HepG2 (cell line): ENCODE measurements around the gene STAC. TPM values are rescaled to one million over a fixed set of nuclear protein-coding genes. Genes with fewer than 3 reads are reported as not detected.

Experiments
- ATAC-seq: fragments of 200-7000 bp; cut with Tn5 transposase; 3 replicates; pipeline ENCODE4 v1.9.1; 2020; ENCODE audit warnings: mild to moderate bottlenecking, moderate library complexity
- BruUV-seq: library from RNA; stranded (reverse); fragments of 400-500 nt; replicated peaks from 2 replicates; lab custom pipeline; 2021; lab: Mats Ljungman, UMichigan
- CTCF ChIA-PET: fragments of 300-600 bp; formaldehyde crosslinking; extraction: SDS; loops from one replicate; lab custom pipeline; 2021; ENCODE audit warnings: low total read pairs, inconsistent platforms, low intra/inter-chr PET ratio; lab: Yijun Ruan, JAX
- POLR2A ChIA-PET: fragments of 350-600 bp; sonication (Branson Sonifier 250); formaldehyde crosslinking; loops from one replicate; lab custom pipeline; 2020; ENCODE audit warnings: antibody characterized with exemption, inconsistent platforms; lab: Yijun Ruan, JAX
- DNase-seq: peaks from one replicate; pipeline ENCODE4 v3.0.0-alpha.2; 2015; ENCODE audit warnings: low spot score
- FAIRE-seq: peaks from 3 replicates; lab custom pipeline; 2011; peaks lifted over from hg19 to GRCh38; lab: Jason Lieb, UNC
- H2AFZ ChIP-seq: one replicate; pipeline ENCODE4 v1.6.1; 2011; ENCODE audit warnings: low read length, inconsistent platforms
- H3K27ac ChIP-seq: fragments of 300-600 bp; 3 replicates; pipeline ENCODE4 v1.8.0; 2011; ENCODE audit warnings: mixed run types, mild to moderate bottlenecking, mixed read lengths, low read length, inconsistent platforms; ENCODE audit not compliant: insufficient read depth; ENCODE audit errors: extremely low read length
- H3K27me3 ChIP-seq, 2 experiments: fragments of 200-600 bp in 1 of 2; 2 replicates in 1 of 2; 3 replicates in 1 of 2; pipeline versions ENCODE4 v1.6.0 to v1.8.0; 2011; ENCODE audit warnings: low read length in 2 of 2, mild to moderate bottlenecking in 2 of 2, moderate library complexity in 2 of 2, inconsistent platforms in 1 of 2; ENCODE audit not compliant: insufficient read depth in 2 of 2, control insufficient read depth in 1 of 2
- H3K36me3 ChIP-seq, 2 experiments: fragments of 200-600 bp in 1 of 2; replicated peaks in 1 of 2; 2 replicates in 1 of 2; 3 replicates in 1 of 2; pipeline versions ENCODE4 v1.5.1 to v1.8.0; 2011; ENCODE audit warnings: low read length in 2 of 2, inconsistent platforms in 1 of 2; ENCODE audit not compliant: insufficient read depth in 2 of 2, control insufficient read depth in 1 of 2
- H3K4me1 ChIP-seq: 2 replicates; pipeline ENCODE4 v1.5.1; 2012; ENCODE audit warnings: low read length, inconsistent platforms; ENCODE audit not compliant: insufficient read depth
- H3K4me2 ChIP-seq: 2 replicates; pipeline ENCODE4 v1.6.0; 2011; ENCODE audit warnings: low read depth, low read length, inconsistent platforms
- H3K4me3 ChIP-seq, 3 experiments: fragments of 200-600 bp in 1 of 3; sonication (generic), shearing (Covaris generic) in 1 of 3; replicated peaks in 1 of 3; 2 replicates each; pipeline ENCODE4 v1.5.1; 2011 to 2016; ENCODE audit warnings: low read length in 3 of 3, inconsistent platforms in 2 of 3, low read depth in 2 of 3, mild to moderate bottlenecking in 2 of 3, control low read depth in 1 of 3, mixed read lengths in 1 of 3; ENCODE audit not compliant: insufficient read depth in 1 of 3
- H3K79me2 ChIP-seq: one replicate; pipeline ENCODE4 v1.6.1; 2011; ENCODE audit warnings: low read length, inconsistent platforms; ENCODE audit not compliant: insufficient read depth
- H3K9ac ChIP-seq: 2 replicates; pipeline ENCODE4 v1.6.0; 2011; ENCODE audit warnings: mild to moderate bottlenecking, low read depth, low read length, inconsistent platforms; ENCODE audit not compliant: insufficient read depth
- H3K9me3 ChIP-seq: 2 replicates; pipeline ENCODE4 v1.5.1; 2012; ENCODE audit warnings: mild to moderate bottlenecking, low read length
- H4K20me1 ChIP-seq: 2 replicates; pipeline ENCODE4 v1.6.0; 2011; ENCODE audit warnings: inconsistent platforms, mild to moderate bottlenecking, low read length, moderate library complexity; ENCODE audit not compliant: insufficient read depth
- CBX5 ChIP-seq: sonication (generic); formaldehyde crosslinking; IDR thresholded peaks from 2 replicates; pipeline ENCODE4 v1.4.0; 2020; ENCODE audit warnings: missing genetic modification reagents, borderline replicate concordance
- EEA1 ChIP-seq: sonication (generic); formaldehyde crosslinking; IDR thresholded peaks from 2 replicates; pipeline ENCODE4 v1.5.1; 2020; ENCODE audit warnings: mild to moderate bottlenecking, missing genetic modification reagents, borderline replicate concordance
- FOXP1 ChIP-seq, 2 experiments: fragments of 450-650 bp in 1 of 2; IDR thresholded peaks; 2 replicates each; pipeline ENCODE4 v1.6.1; 2017 to 2018; ENCODE audit warnings: antibody characterized with exemption in 1 of 2
- KLF16 ChIP-seq, 2 experiments: sonication (generic) in 1 of 2; formaldehyde crosslinking in 1 of 2; IDR thresholded peaks; 2 replicates each; pipeline versions ENCODE4 v1.6.1 to v1.8.0; 2016 to 2023; ENCODE audit warnings: missing genetic modification reagents in 2 of 2, missing compliant biosample characterization in 1 of 2
- KLF9 ChIP-seq: IDR thresholded peaks from 2 replicates; pipeline ENCODE4 v1.6.1; 2016; ENCODE audit warnings: low read depth
- SRSF4 ChIP-seq: fragments of 200-400 bp; formaldehyde crosslinking; IDR thresholded peaks from one replicate; pipeline ENCODE4 v1.6.1; 2018; ENCODE audit warnings: mild to moderate bottlenecking, low read depth, low read length, moderate library complexity; ENCODE audit not compliant: poor library complexity, severe bottlenecking
- ZEB1 ChIP-seq: IDR thresholded peaks from 2 replicates; pipeline ENCODE4 v1.6.1; 2012; ENCODE audit warnings: mild to moderate bottlenecking, low read depth, inconsistent platforms; ENCODE audit not compliant: insufficient replicate concordance
- ZNF235 ChIP-seq: sonication (generic); formaldehyde crosslinking; IDR thresholded peaks from 2 replicates; pipeline ENCODE4 v1.8.1; 2023; ENCODE audit warnings: mild to moderate bottlenecking, missing genetic modification reagents, borderline replicate concordance
- ZNF674 ChIP-seq: sonication (generic); formaldehyde crosslinking; IDR thresholded peaks from 2 replicates; pipeline ENCODE4 v1.5.0; 2020; ENCODE audit warnings: low read depth, mild to moderate bottlenecking, missing genetic modification reagents
- ZNF841 ChIP-seq: sonication (generic); formaldehyde crosslinking; IDR thresholded peaks from 2 replicates; pipeline ENCODE4 v1.8.1; 2023; ENCODE audit warnings: missing genetic modification reagents, borderline replicate concordance
- ZSCAN9 ChIP-seq: IDR thresholded peaks from 2 replicates; pipeline ENCODE4 v1.6.1; 2016; ENCODE audit warnings: borderline replicate concordance
- WGBS: methylation state at CpG from one replicate; pipeline ENCODE4 v1.1.6; 2017; ENCODE audit warnings: low lambda C conversion rate; 5-methylcytosine and 5-hydroxymethylcytosine counted together
- in situ Hi-C: cut with HindIII; loops from 2 replicates; pipeline ENCODE4 v1.10.0; 2017; ENCODE audit warnings: low pct_unique_long_range_greater_than_20kb; ENCODE audit not compliant: extremely low pct_ligation_motif_present
- intact Hi-C: fragments of 100-400 bp; cut with micrococcal nuclease; formaldehyde crosslinking; loops from one replicate; pipeline ENCODE4 v1.10.0; 2022; ENCODE audit not compliant: unreplicated experiment
- polyA plus RNA-seq, 8 experiments: library from polyadenylated mRNA; depleted of rRNA in 3 of 8; stranded (reverse) in 7 of 8; unstranded in 1 of 8; fragments of >200 nt; fragmentation: Illumina TruSeq in 4 of 8; extraction: Trizol in 4 of 8; gene quantifications; 2 replicates each; pipeline versions ENCODE4 v1.2.1 to v1.2.3, GENCODE V29; 2011 to 2016; ENCODE audit warnings: low read depth in 4 of 8, missing spikeins in 1 of 8, mixed read lengths in 1 of 8; ENCODE audit not compliant: insufficient read depth in 1 of 8
- total RNA-seq, 5 experiments: library from RNA; depleted of rRNA; stranded (reverse); fragments of >200 nt; fragmentation: Illumina TruSeq; extraction: Trizol; gene quantifications; 2 replicates each; pipeline ENCODE4 v1.2.3, GENCODE V29; 2016; ENCODE audit warnings: low read depth in 1 of 5
- TF ChIP-seq, protein P1 (sequence below): sonication (generic); formaldehyde crosslinking; IDR thresholded peaks from 2 replicates; pipeline ENCODE4 v1.4.0; 2020; ENCODE audit warnings: missing genetic modification reagents, borderline replicate concordance
- TF ChIP-seq, protein P2 (sequence below): sonication (generic); formaldehyde crosslinking; IDR thresholded peaks from 2 replicates; pipeline ENCODE4 v1.5.0; 2020; ENCODE audit warnings: missing genetic modification reagents
- TF ChIP-seq, protein P3 (sequence below): IDR thresholded peaks from 2 replicates; pipeline ENCODE4 v1.6.1; 2012; ENCODE audit warnings: low read length, improper control_type of control experiment

Gene STAC
- total and polyA plus RNA-seq, 2 of the 13 experiments (the other 11 are each of a cell fraction or from before 2014, with no cell fraction given), result not detected

DNA sequence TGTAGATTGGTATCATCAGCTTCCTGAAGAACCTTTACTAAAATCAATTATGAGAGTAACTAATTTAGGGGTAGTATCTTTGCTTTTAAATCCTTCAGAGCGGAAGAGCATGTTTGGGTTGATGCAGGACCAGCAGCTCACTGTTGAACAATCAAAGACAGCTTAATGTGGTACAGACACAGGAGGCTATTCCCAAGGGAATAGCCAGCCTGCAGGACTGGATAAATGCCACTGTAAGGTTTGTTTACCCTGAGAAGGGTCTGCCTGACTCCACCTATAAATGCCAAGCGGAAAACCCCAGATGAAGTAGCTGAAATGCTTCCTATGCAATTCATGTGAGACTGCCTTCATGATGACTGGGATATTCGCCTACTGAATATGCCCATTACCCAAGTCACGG is 16.0 kb upstream of the STAC start:
- ChIA-PET POLR2A (no interaction called here), CTCF (no interaction called here)
- Histone ChIP-seq H4K20me1 (no peaks in the 10 kb centered on the region), H3K4me2 (no peak overlapping the region), H3K4me3 (no peak overlapping the region), H3K9me3 (no peaks in the 10 kb centered on the region), H3K27me3 (no peaks in the 10 kb centered on the region), H3K36me3 (no peaks in the 10 kb centered on the region), H2AFZ (no peak overlapping the region), H3K9ac (no peak overlapping the region), H3K27ac (no peak overlapping the region), H3K4me1 (0 out of 2 replicates have a peak, but pooled peaks cover 12% of the 10 kb centered on the region), H3K79me2 (no peaks in the 10 kb centered on the region)
- TF ChIP-seq ZSCAN9 (no peak), SRSF4 (no peak), KLF16 (CRISPR knock-in tag; IDR thresholded peaks at IDR 0.05) (no peak), CBX5 (CRISPR knock-in tag) (no peak), ZNF674 (CRISPR knock-in tag) (no peak), EEA1 (CRISPR knock-in tag) (no peak), ZNF841 (CRISPR knock-in tag) (no peak), FOXP1 (IDR thresholded peaks at IDR 0.05) (no peak), FOXP1 (CRISPR knock-in tag; IDR thresholded peaks at IDR 0.05) (no peak), ZNF235 (CRISPR knock-in tag) (no peak), ZEB1 (no peak), KLF9 (CRISPR knock-in tag) (no peak)
- TF ChIP-seq, protein P1, sequence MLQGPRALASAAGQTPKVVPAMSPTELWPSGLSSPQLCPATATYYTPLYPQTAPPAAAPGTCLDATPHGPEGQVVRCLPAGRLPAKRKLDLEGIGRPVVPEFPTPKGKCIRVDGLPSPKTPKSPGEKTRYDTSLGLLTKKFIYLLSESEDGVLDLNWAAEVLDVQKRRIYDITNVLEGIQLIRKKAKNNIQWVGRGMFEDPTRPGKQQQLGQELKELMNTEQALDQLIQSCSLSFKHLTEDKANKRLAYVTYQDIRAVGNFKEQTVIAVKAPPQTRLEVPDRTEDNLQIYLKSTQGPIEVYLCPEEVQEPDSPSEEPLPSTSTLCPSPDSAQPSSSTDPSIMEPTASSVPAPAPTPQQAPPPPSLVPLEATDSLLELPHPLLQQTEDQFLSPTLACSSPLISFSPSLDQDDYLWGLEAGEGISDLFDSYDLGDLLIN (CRISPR knock-in tag), result no peak
- TF ChIP-seq, protein P2, sequence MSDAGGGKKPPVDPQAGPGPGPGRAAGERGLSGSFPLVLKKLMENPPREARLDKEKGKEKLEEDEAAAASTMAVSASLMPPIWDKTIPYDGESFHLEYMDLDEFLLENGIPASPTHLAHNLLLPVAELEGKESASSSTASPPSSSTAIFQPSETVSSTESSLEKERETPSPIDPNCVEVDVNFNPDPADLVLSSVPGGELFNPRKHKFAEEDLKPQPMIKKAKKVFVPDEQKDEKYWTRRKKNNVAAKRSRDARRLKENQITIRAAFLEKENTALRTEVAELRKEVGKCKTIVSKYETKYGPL (CRISPR knock-in tag), result no peak
- TF ChIP-seq, protein P3, sequence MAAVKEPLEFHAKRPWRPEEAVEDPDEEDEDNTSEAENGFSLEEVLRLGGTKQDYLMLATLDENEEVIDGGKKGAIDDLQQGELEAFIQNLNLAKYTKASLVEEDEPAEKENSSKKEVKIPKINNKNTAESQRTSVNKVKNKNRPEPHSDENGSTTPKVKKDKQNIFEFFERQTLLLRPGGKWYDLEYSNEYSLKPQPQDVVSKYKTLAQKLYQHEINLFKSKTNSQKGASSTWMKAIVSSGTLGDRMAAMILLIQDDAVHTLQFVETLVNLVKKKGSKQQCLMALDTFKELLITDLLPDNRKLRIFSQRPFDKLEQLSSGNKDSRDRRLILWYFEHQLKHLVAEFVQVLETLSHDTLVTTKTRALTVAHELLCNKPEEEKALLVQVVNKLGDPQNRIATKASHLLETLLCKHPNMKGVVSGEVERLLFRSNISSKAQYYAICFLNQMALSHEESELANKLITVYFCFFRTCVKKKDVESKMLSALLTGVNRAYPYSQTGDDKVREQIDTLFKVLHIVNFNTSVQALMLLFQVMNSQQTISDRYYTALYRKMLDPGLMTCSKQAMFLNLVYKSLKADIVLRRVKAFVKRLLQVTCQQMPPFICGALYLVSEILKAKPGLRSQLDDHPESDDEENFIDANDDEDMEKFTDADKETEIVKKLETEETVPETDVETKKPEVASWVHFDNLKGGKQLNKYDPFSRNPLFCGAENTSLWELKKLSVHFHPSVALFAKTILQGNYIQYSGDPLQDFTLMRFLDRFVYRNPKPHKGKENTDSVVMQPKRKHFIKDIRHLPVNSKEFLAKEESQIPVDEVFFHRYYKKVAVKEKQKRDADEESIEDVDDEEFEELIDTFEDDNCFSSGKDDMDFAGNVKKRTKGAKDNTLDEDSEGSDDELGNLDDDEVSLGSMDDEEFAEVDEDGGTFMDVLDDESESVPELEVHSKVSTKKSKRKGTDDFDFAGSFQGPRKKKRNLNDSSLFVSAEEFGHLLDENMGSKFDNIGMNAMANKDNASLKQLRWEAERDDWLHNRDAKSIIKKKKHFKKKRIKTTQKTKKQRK, result no peak
- intact Hi-C loops, result no loop called here
- 55% methylated on average over 4 of the region's 4 CpGs for WGBS
- in situ Hi-C loops, result no loop called here
- BruUV-seq, result no TSS peak
- no peak for ATAC-seq
- FAIRE-seq, result no peak
- no peak for DNase-seq
